ENCODE results near the gene PYM1.

PYM1 gene

DNA sequence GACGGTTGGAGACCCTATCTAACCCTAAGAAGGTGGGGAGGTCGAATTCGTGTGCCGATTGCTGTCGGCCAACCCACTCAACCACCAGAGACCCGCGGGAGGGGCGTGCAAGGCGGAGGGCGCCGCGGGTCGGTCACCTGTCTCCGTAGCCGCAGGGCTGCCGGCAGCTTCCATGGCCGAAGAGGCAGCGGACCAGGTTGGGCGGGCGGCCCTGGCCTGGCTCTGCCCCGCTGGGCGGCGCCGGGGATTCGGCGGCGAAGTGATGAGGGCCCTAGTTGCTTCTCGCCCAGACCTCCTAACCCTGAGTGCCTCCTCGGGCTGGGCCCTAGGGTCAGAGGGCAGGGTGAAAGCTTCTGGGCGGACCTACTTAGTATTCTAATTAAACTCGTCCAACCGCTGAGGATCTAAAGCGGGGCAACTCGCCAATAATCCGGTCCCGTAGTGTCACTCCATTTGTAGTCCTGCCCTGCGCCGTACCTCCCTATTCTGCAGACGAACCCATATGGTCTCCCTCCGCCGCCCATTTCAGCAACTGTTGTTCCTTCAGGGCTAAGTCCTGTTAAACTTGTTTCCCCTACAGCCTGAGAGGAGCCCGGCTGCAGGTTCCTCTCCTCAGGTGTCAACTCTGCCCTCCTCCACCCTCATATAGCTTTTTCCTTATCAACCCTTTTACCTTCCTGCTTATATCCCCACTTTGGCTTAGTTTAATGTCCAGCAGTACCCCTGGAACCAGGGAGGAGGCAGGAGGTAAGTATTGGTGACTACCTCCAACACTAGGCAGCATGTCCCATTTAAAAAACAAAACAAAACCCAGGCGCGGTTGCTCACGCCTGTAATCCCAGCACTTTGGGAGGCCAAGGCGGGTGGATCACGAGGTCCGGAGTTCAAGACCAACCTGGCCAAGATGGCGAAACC lies at the start of gene PYM1:
Gene PYM1, minus strand, starts transcription at position 307 of the 915 bp plus-strand sequence. Its CDS starts 133 bp downstream, at position 174.
- DNase-seq, result peak; percentile 39

DNA sequence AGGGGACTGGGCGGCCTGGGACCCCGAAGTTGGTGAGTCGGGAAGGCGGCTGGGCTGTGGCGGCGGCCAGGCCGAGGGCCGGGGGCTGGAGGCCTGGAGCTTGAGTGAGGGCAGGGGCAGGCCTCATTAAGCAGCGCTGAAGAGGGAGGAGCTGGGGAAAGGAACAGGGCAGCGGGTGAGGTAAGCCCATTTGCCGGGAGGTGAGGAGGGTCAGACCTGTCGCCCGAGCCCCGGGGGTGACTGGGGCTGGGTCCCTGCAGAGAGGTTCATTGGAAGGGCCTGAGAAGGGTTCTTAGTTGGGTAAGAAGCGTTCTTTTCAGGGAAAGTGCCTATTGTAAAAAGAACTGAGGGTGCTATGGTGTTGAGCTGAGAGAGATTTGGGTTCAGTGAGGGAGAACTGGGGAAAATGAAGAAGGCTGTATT lies 46.6 kb upstream of the PYM1 start:
- DNase-seq, result peak; percentile 28

DNA sequence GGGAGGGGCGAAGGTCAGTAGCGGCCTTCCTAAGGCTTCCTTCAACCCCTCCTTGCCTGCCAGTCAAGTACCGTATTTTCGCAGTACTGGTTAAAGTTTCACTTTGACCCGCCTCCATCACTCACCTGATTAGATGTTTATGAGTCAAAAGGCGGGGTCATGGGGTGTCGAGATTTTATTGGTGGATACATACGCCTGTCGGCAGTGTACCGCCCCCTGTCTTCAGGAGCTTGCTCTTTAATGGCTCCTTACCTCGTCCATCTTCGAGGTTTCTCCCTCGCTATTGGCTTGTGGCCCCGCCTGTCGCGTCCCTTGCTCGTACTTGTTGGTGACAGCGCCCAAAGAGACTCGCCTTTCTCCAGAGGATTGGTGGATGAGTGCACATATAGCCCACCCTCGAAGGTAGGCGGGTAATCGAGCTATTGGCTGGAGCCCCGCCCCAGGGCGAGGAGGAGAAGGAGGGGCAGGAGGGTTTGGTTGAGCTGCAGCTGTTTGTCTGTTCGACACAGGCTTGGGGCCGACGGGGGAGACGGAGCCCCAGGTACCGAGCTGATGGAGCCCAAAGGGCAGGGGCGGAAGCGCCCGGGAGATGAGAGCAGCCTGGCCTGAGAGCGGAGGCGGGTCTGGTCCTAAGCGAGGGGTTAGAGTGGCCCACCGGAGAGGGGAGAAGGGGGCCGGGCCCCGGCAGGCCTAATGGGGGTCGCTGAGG lies 46.1 kb upstream of the PYM1 start, which contains the start of gene RAB5B:
Gene RAB5B, plus strand, starts transcription at position 480 of the 709 bp plus-strand sequence. CDS start 12,883 bp downstream, outside the sequence.
- peak; percentile 100 for DNase-seq

DNA sequence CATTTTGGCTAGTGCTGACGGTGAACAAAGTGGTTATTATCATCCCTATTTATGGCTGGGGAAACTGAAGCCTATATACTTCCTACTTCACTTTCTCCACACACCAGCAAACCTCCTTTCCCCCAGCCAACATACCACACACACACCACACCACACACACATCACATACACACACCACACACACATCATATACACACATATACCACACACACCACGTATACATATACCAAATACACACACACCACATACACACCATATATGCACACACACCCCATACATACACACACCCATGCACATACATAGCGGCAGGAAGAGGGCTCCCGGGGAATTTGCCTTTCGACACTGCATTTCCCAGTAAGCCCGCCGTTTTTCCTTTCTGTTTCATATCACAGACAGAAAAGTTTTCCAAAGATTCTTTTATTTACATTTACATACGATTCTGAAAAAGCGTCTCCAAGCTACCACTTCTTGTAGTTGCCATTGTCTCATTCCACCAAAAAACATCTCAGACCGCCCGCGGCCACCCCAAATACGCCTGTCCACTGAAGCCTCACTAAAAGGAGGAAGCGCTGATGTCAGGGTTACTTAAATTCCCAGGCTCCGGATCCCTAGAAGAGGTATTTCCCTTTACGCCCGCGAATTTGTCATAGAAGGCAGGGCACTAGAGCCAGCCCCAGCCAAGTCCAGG lies 45.4 kb upstream of the PYM1 start:
- DNase-seq, result peak; percentile 7

DNA sequence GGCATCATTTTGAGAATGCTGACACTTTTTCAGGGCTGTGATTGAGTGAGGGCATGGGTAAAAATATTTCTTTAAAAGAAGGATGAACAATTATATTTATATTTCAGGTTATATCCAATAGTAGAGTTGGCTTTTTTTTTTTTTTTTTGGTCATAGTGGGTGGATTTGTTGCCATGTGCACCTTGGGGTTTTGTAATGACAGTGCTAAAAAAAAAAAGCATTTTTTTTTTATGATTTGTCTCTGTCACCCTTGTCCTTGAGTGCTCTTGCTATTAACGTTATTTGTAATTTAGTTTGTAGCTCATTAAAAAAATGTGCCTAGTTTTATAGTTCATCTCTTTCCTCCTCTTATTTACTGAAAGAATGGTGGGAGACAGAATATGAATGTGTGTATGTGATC lies 44.8 kb upstream of the PYM1 start:
- DNase-seq, result no peak

DNA sequence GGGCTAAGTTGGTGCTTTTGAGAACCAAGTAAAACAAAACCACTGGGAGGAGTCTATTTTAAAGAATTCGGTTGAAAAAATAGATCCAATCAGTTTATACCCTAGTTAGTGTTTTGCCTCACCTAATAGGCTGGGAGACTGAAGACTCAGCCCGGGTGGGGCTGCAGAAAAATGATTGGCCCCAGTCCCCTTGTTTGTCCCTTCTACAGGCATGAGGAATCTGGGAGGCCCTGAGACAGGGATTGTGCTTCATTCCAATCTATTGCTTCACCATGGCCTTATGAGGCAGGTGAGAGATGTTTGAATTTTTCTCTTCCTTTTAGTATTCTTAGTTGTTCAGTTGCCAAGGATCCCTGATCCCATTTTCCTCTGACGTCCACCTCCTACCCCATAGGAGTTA lies 44.3 kb upstream of the PYM1 start:
- DNase-seq, result no peak

DNA sequence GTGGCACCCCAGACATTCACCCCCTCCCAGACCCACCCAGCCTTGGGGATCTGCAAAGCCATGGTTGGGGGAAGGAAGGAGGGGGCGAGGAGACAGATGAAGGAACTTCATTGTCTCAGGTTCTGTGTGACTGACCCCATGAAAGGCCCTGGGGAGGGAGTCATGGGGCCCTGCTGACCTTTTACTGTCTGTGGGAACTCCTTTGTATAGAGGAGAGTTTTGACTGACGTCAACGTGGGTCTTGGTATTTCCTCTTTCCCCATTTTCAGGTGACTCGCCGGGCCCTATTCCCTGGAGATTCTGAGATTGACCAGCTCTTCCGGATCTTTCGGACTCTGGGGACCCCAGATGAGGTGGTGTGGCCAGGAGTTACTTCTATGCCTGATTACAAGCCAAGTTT lies 43.1 kb upstream of the PYM1 start:
- DNase-seq, result no peak

DNA sequence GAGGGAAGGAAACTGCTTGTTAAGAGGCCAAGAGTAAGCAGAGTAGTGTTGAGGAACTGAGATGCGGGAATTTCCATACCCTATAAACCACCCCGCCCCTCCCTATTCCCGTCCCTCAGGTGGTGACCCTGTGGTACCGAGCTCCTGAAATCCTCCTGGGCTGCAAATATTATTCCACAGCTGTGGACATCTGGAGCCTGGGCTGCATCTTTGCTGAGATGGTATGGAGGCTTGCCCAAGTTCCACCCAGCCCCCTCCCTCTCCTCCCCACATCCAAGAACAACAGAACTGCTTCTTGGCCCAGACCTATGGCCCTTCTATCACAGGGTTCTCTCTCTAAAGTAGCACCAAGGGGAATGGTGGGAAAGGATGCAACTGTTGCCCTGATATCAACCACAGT lies 41.7 kb upstream of the PYM1 start:
- no peak for DNase-seq

DNA sequence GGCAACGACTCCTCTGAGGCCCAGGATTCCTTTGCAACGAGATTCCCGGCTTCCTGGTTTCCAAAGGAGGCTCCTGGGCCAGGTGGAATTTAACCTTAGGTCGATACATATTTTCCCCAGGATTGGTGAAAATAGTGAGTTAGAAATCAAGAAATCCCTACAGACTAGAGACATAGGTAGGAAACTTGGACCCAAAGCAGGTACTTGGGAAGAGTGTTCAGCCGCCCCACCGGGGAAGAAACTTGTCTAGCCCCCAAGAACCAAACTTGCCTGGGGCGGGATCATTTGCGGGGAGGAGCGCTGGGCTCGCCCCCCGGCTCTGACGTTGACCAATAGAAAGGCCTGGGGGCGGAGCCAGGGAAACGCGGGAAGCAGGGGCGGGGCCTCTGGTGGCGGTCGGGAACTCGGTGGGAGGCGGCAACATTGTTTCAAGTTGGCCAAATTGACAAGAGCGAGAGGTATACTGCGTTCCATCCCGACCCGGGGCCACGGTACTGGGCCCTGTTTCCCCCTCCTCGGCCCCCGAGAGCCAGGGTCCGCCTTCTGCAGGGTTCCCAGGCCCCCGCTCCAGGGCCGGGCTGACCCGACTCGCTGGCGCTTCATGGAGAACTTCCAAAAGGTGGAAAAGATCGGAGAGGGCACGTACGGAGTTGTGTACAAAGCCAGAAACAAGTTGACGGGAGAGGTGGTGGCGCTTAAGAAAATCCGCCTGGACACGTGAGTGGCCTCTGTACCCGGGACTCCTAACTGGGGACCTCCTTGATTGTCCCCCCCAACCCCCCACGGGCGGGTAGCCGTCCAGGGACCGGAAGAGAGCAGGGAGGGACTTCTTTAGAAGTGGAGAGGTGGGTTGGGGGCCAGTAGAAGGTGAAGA lies 39.0 kb upstream of the PYM1 start, which contains the start of gene CDK2:
Gene CDK2, plus strand, starts transcription at position 423 of the 874 bp plus-strand sequence. Its CDS starts 179 bp downstream, at position 602.
- peak; percentile 68 for DNase-seq

DNA sequence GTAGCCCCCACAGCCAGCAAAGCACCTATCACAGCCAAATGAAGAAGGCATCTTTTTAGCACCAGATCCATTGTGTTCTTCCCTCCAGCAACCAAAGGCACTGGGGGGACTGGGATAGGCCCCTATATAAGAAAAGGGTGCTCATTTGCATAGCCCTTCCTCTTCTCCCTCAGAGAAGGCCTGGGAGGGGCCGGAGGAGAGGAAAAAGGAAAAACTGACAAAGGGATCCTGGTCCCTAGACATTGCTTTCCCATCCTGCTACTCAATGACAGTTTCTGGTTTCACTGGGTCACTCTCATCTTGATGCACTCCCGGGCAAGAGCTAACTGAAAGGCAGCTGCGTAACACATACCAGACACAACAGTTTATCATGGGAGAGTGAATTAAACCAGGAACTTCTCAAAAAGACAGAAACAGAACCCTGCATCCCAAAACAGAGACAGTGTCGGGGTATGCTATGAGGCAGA lies 38.3 kb upstream of the PYM1 start, which contains the start of gene PMEL:
Gene PMEL, minus strand, starts transcription at position 102 of the 467 bp plus-strand sequence. Its CDS starts 31 bp downstream, at position 71.
- DNase-seq, result no peak

DNA sequence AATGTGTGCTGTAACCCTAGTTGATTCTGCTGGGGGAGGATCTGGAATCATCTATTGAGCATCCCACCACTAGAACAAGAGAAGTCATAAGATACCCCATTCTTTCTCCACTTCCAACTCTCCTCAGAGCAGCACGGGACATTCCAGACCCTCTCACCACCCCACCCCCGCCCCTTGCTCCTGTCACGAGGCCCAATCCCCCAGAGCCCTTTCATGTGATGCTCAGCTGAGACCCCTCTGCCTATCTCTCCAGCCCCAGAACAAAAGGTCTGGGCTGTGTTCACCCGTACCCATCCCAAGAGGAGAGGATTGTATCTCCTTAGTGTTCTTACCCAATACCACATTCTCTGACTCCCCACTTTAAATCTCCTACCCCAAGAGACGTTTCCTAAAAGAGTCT lies 37.5 kb upstream of the PYM1 start:
- DNase-seq, result no peak

DNA sequence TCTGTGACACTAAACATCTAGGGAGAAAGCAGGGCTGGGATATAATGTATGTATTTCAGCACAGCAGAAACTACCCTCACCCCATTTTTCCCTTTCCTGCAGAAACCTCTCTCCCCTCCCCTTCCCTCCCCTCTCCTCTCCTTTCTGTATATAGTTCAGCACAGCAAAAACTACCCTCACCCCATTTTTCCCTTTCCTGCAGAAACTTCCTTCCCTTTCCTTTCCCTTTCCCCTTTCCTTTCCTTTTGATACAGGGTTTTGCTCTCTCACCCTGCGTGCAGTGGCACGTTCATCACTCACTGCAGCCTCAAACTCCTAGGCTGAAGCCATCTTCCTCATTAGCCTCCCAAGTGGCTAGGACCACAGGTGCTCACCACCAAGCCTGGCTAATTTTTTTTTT lies 36.1 kb upstream of the PYM1 start:
- DNase-seq, result no peak

DNA sequence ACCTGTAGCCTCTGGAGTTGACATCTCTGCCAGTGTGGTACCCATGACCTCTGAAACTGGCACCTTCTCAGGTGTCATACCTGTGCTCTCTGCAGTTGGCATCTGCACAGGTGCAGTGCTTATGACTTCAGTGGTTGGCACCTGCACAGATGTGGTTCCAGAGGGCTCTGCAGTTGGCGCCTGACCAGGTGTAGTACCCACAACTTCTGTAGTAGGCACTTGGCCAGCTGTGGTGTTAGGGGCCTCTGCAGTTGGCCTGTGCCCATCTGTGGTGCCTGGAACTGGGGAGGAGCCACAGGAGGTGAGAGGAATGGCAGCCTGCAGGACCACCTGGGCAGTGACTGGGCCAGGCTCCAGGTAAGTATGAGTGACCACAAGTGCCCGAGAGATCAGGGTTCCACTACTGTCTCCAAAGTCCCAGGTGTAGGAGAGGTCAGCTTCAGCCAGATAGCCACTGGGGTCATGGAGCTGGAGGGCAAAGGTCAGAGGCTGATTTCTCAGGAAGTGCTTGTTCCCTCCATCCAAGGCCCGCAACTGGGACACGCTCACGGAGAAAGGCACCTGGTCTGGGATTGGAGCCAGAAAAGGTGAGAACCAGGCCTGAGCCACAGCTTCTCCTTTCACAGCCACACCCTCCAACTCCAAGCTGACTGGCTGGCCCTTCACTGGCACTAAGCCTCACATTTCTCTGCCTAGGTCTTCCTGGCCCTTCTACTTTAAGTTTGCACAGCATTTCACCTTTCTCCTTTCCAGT lies 29.6 kb upstream of the PYM1 start:
- DNase-seq, result no peak

DNA sequence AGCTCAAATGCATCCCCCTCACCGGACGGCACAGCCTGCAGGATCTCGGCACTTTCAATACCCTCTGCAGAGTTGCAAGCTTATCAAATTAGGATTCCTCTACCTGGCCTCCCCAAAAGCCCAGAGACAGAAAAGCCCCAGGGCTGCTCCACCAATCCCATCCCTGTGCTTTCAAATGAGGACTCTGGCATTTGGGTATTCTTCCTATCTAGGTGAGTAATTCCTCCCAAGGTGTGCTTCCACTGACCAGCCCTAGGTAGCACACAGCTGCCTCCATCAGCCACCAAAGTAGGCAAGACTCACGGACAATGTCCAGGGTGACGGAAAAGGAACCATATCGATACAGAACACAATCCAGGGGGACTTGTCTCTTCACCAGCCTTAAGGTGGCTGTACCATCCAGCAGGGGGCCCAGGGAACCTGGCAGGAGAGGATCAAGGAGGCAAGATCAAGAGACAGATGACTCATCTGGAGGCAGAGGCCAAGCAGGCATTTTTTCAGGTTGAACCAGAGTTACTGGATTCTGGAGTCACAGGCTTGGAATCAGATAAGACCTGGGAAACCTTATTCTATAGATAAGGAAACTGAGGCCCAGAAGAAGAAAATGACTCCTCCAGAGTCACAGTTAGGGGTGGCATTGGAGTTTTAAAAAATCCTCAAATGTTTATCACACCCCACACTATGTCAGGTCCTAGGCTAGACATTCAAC lies 28.3 kb upstream of the PYM1 start:
- no peak for DNase-seq

DNA sequence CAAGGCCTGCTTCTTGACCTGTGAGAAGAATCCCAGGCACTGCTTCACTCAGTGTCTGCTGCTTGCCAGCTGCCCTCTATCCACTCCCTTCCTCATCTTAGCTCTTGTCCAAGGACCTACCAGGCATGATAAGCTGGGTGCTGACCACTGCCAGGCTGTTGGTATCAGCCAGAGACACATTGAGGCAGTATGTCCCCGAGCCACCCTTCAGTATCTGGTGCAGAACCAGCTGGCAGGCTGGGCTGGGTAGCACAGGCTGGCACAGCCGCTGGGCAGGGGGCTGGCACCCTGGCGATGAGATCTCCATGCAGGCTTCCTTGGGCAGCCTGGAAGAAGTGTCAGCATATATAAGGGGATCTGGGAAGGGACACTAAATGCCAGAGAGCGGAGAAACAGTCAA lies 27.6 kb upstream of the PYM1 start:
- DNase-seq, result no peak

DNA sequence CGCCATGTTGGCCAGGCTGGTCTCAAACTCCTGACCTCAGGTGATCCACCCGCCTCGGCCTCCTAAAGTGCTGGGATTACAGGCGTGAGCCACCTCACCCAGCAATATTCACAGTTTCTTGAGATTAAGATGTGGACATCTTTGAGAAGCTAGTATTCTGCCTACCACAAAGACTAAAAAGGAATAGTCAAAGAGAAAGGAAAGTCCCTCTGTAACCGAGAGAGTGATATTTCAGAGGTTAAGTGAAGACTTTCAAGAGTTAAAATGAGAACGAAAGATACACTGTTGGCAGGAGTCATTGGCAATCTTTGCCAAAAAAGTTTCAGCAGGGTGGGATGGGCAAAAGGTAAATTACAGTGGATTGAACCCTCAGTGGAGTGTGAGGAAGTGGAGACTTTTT lies 18.9 kb upstream of the PYM1 start:
- no peak for DNase-seq

DNA sequence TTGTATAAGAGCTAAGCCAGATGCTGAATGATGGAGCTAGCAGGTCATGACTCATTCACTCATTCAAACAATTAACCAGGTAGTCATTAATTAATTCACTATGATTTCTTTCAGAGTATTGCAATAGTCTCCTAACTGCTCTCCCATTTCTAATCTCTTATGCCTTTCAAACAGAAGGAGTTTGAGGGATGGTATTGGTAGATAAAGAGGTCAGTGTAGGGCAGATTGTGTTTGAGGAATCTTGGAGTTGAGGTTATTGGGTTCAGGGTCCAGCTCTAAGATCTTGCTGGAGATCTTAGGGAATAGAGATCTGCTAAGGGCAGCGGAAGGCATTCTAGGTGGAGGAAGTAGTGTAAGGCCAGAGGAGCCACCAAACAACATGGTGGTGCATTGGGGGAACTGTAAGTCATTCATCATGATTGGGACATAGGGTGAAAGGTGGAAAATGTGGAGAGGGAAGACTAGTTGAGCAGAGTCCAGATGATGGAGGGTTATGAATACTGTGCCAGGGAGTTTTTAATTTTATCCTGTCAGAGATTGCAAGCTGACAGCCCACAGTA lies 15.0 kb upstream of the PYM1 start:
- no peak for DNase-seq

DNA sequence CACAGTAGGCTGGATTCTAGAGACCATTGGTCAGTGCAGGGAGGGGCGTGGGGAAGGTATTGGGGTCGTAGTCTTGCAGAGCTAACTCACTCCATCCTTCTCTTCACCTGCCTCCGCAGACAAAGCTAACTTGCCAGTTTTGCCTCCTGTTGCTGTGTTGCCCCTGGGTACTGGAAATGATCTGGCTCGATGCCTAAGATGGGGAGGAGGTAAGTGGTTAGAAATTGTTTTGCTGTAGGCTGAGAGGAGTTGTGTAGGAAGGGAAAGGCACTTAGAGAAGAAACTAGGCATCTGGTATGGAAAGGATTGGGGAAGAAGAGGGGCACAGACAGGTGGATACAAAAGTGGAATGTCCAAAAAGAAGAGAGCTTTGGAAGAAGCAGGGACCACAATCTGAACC lies 14.4 kb upstream of the PYM1 start:
- peak; percentile 5 for DNase-seq

DNA sequence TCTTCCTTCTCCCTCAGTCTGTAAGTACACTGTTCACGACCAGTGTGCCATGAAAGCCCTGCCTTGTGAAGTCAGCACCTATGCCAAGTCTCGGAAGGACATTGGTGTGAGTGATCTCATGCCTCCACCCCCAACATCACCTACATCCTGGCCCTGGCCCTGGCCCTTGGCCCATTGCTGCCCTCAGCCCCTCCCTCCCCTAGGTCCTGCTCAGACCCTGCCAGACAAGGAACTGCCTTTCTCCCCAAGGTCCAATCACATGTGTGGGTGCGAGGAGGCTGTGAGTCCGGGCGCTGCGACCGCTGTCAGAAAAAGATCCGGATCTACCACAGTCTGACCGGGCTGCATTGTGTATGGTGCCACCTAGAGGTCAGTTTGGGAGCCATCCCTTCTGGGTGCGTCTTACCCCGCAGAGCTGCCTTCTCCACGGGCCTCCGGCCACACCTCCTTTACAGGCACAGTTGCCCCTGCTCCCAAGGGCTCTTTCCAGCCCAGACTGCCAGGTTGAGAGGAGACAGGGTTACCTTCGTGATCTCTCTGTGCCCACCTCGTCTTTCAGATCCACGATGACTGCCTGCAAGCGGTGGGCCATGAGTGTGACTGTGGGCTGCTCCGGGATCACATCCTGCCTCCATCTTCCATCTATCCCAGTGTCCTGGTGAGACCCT lies 12.5 kb upstream of the PYM1 start:
- DNase-seq, result peak; percentile 69
